Panc1 (cell line): ENCODE data around the gene XXYLT1.

Experiments used
- POLR2AphosphoS5 ChIP-seq: IDR thresholded peaks from 2 replicates; pipeline ENCODE4 v1.6.1; 2012; ENCODE audit warnings: mild to moderate bottlenecking, low read depth, low read length, moderate library complexity
- SIN3A ChIP-seq: IDR thresholded peaks from 2 replicates; pipeline ENCODE4 v1.6.1; 2012; ENCODE audit warnings: low read depth, mild to moderate bottlenecking, low read length, moderate library complexity, borderline replicate concordance; ENCODE audit not compliant: insufficient read depth
- TF ChIP-seq, protein P1 (sequence below): fragments of 450-650 bp; IDR thresholded peaks from 2 replicates; pipeline ENCODE4 v1.5.1; 2017; ENCODE audit warnings: mild to moderate bottlenecking

DNA sequence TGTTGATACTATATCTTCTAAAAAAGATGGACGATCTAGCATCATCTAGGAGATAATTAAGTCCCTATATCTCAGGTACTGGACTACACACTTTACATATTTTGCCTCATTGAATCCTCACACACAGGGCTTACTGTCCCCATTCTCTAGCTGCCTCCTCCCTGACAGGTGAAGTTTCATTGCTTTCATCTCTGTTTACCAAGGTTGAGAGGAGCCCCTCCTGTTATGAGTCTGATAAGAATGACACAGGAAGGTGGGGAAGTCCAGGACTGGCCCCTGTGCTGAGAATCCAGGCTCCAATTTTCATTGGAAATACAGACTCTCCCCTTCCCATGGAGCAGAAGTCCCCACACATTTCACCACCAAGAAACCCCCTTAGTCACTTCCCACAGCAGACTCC lies 105.2 kb downstream of the XXYLT1 start:
- TF ChIP-seq SIN3A (no peak), POLR2AphosphoS5 (no peak)
- TF ChIP-seq, protein P1, sequence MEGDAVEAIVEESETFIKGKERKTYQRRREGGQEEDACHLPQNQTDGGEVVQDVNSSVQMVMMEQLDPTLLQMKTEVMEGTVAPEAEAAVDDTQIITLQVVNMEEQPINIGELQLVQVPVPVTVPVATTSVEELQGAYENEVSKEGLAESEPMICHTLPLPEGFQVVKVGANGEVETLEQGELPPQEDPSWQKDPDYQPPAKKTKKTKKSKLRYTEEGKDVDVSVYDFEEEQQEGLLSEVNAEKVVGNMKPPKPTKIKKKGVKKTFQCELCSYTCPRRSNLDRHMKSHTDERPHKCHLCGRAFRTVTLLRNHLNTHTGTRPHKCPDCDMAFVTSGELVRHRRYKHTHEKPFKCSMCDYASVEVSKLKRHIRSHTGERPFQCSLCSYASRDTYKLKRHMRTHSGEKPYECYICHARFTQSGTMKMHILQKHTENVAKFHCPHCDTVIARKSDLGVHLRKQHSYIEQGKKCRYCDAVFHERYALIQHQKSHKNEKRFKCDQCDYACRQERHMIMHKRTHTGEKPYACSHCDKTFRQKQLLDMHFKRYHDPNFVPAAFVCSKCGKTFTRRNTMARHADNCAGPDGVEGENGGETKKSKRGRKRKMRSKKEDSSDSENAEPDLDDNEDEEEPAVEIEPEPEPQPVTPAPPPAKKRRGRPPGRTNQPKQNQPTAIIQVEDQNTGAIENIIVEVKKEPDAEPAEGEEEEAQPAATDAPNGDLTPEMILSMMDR: no peak
